ENCODE measurements around the gene CAMTA1. TPM values are rescaled to one million over a fixed set of nuclear protein-coding genes. Genes with fewer than 3 reads are reported as not detected.

Gene CAMTA1
- total RNA-seq, 1 experiment from 2014 or later = 69.5 TPM

- no peak for TF ChIP-seq TCF7L2 (IDR thresholded peaks at IDR 0.05; ENCODE audit: borderline replicate concordance, extremely low read depth, insufficient read depth, insufficient read length)
- TF ChIP-seq RAD21 (IDR thresholded peaks at IDR 0.05; ENCODE audit: low read depth) = no peak
- TF ChIP-seq YY1 (IDR thresholded peaks at IDR 0.05; ENCODE audit: extremely low read depth, insufficient replicate concordance, low read depth, low read length) = no peak
- no peak for TF ChIP-seq ZNF274 (IDR thresholded peaks at IDR 0.05; ENCODE audit: low read depth, low read length)
Observed at GRCh38 chr1:7555391-7556185, 770.3 kb downstream of the CAMTA1 start (continued).

DNA sequence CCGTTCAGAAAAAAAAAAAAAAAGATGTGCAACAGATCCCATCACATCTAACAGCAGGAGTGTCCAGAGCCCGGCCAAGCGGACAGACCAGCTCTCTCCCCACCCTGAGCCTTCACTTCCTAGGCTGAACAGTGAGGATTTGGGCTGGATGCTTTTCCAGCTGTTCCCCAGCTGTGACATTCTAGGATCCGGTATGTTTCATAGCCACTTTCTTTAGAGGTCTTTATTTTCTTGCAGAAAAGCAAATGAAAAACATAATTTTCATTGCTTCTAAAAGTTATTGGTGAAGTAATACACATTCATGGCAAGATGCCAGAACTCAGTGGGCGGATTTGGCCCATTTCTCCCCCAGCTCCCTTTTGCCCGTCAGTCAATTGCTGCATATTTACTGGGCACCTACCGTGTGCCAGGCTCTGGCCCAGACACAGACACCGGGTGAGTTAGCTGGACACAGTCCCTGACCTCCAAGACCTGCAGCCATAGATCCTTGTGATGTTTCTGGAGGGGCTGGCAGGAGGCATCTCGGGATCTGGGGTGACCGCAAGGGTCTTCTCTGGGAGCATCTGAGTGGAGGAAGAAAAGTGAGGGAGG lies 772.1 kb downstream of the CAMTA1 start:
- no TSS peak for BruUV-seq (replicated peaks)
- intact Hi-C loops (cut with micrococcal nuclease) = no loop called here
- no peaks in the 10 kb centered on the region for H3K27me3 ChIP-seq (ENCODE audit: insufficient read depth, low read length)

More for the DNA sequence above, 772.1 kb downstream of the CAMTA1 start:
- Histone ChIP-seq H3K27ac (ENCODE audit: low read depth, low read length) (no peak overlapping the region), H2AFZ (ENCODE audit: low read depth, low read length, poor library complexity, severe bottlenecking) (no peak overlapping the region), H3K9me3 (ENCODE audit: control insufficient read depth in 1 of 2, insufficient read depth in 1 of 2, low read depth in 1 of 2, low read length in 2 of 2) (no peaks in the 10 kb centered on the region), H4K20me1 (ENCODE audit: insufficient read depth) (no peaks in the 10 kb centered on the region), H3K4me2 (ENCODE audit: low read length) (no peak overlapping the region), H3K36me3 (ENCODE audit: control insufficient read depth in 1 of 2, insufficient read depth in 2 of 2, low read length in 2 of 2) (no peaks in the 10 kb centered on the region), H3K9me2 (ENCODE audit: insufficient read depth) (no peaks in the 10 kb centered on the region), H3K4me1 (ENCODE audit: control insufficient read depth in 1 of 2, insufficient read depth in 2 of 2, low read length in 2 of 2) (peaks cover 0 to 12% of the 10 kb centered on the region in 2 experiments; a peak in 2 of 4 replicates), H3K4me3 (replicated peaks in 1 of 2; ENCODE audit: low read depth in 1 of 2, low read length in 2 of 2) (no peak overlapping the region), H3K79me2 (ENCODE audit: insufficient read depth, low read length) (no peaks in the 10 kb centered on the region), H3K9ac (ENCODE audit: low read length) (no peak overlapping the region)
- RAD21 ChIA-PET (ENCODE audit: low non-redundant PET in 1 of 2, low total read pairs in 2 of 2, uncharacterized antibody in 2 of 2, unreplicated experiment in 2 of 2) = no interaction called here
- POLR2A ChIA-PET = interaction anchor here (0.7 kb wide), 1 partner anchor 229 kb away, joined by 3 read pairs; no protein-coding TSS in a partner anchor
- DNase-seq (ENCODE audit: low read depth, low spot score) (no peak), ATAC-seq (no peak)
- CTCF ChIA-PET = no interaction called here
- TF ChIP-seq, protein P1, sequence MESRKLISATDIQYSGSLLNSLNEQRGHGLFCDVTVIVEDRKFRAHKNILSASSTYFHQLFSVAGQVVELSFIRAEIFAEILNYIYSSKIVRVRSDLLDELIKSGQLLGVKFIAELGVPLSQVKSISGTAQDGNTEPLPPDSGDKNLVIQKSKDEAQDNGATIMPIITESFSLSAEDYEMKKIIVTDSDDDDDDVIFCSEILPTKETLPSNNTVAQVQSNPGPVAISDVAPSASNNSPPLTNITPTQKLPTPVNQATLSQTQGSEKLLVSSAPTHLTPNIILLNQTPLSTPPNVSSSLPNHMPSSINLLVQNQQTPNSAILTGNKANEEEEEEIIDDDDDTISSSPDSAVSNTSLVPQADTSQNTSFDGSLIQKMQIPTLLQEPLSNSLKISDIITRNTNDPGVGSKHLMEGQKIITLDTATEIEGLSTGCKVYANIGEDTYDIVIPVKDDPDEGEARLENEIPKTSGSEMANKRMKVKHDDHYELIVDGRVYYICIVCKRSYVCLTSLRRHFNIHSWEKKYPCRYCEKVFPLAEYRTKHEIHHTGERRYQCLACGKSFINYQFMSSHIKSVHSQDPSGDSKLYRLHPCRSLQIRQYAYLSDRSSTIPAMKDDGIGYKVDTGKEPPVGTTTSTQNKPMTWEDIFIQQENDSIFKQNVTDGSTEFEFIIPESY (IDR thresholded peaks at IDR 0.05; ENCODE audit: extremely low read depth, insufficient replicate concordance, low read length) = no peak
- TF ChIP-seq TCF7L2 (IDR thresholded peaks at IDR 0.05; ENCODE audit: borderline replicate concordance, extremely low read depth, insufficient read depth, insufficient read length) = no peak
- TF ChIP-seq ZFX (IDR thresholded peaks at IDR 0.05) = no peak
- no peak for TF ChIP-seq POLR2AphosphoS5 (IDR thresholded peaks at IDR 0.05; ENCODE audit: low read depth, low read length)
- TF ChIP-seq EZH2phosphoT487 (IDR thresholded peaks at IDR 0.05; ENCODE audit: borderline replicate concordance) = no peak
- no peak for TF ChIP-seq ELF1 (IDR thresholded peaks at IDR 0.05; ENCODE audit: borderline replicate concordance, low read depth)
- no peak for TF ChIP-seq EZH2 (IDR thresholded peaks at IDR 0.05)
- no peak for TF ChIP-seq CTCF (IDR thresholded peaks at IDR 0.05 in 2 of 3, conservative IDR thresholded peaks at IDR 0.05 in 1 of 3; ENCODE audit: borderline replicate concordance in 1 of 3, insufficient read depth in 1 of 3, low read depth in 2 of 3, low read length in 2 of 3)

All from HCT116 (cell line).